Measurements from ENCODE around the gene FGD3. TPM values are rescaled to one million over a fixed set of nuclear protein-coding genes. Genes with fewer than 3 reads are reported as not detected.

FGD3 gene
- total RNA-seq, 1 experiment from 2014 or later, result 0.09 TPM

DNA sequence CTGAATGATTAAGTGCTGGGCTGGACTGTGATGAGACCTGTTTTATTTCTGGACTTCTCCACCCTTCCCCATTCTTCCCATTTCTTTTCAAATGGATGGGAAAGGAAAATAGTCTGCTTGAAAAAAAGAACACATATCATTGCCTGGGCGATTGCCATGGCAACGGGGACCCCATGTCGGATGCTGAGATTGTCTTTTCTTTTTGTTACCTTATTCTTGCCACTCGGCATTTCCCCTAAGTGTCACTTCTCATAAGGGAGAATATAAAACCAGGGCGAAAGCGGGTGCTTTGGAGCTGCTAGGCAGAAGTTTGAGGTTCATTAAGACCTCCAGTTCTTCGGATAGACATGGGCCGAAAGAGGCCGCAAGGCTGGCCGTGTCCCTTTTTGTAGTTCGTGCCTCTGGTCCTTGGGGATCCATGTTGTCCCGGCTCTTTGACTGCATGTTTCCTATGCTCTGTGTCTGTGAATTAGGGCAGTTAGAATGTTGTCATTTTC, 763 bp downstream of the FGD3 start:
- H3K9me3 ChIP-seq (ENCODE audit: low read depth, low read length, poor library complexity, severe bottlenecking), result no peaks in the 10 kb centered on the region
- intact Hi-C loops (cut with micrococcal nuclease; ENCODE audit: unreplicated experiment), result no loop called here
- POLR2A ChIA-PET (ENCODE audit: low non-redundant PET), result no interaction called here
- H3K4me3 ChIP-seq (ENCODE audit: low read depth, low read length, poor library complexity, severe bottlenecking), result peak overlapping the region; percentile 46
- no peaks in the 10 kb centered on the region for H3K27me3 ChIP-seq (replicated peaks; ENCODE audit: insufficient read depth, low read depth, low read length, poor library complexity)
- no peak for DNase-seq (ENCODE audit: low spot score)
- TF ChIP-seq EZH2 (IDR thresholded peaks at IDR 0.05; ENCODE audit: borderline replicate concordance, low read depth, low read length, poor library complexity, severe bottlenecking), result no peak
- TF ChIP-seq, protein P1, sequence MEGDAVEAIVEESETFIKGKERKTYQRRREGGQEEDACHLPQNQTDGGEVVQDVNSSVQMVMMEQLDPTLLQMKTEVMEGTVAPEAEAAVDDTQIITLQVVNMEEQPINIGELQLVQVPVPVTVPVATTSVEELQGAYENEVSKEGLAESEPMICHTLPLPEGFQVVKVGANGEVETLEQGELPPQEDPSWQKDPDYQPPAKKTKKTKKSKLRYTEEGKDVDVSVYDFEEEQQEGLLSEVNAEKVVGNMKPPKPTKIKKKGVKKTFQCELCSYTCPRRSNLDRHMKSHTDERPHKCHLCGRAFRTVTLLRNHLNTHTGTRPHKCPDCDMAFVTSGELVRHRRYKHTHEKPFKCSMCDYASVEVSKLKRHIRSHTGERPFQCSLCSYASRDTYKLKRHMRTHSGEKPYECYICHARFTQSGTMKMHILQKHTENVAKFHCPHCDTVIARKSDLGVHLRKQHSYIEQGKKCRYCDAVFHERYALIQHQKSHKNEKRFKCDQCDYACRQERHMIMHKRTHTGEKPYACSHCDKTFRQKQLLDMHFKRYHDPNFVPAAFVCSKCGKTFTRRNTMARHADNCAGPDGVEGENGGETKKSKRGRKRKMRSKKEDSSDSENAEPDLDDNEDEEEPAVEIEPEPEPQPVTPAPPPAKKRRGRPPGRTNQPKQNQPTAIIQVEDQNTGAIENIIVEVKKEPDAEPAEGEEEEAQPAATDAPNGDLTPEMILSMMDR (conservative IDR thresholded peaks at IDR 0.05; ENCODE audit: low read depth, low read length), result no peak
- CTCF ChIA-PET, result interaction anchor here (0.5 kb wide), 1 partner anchor 9 kb away, joined by 8 read pairs; no protein-coding TSS in a partner anchor
- H3K36me3 ChIP-seq (ENCODE audit: insufficient read depth, low read length, poor library complexity, severe bottlenecking), result no peaks in the 10 kb centered on the region
- H3K4me1 ChIP-seq (ENCODE audit: insufficient read depth, low read length, poor library complexity, severe bottlenecking), result no peaks in the 10 kb centered on the region
- no TSS peak for BruUV-seq (replicated peaks)
- no peak overlapping the region for H3K27ac ChIP-seq (ENCODE audit: low read depth, low read length, poor library complexity, severe bottlenecking)

GRCh38 chr9:92948632-92949031, 1.3 kb downstream of the FGD3 start:
- no peaks in the 10 kb centered on the region for H3K36me3 ChIP-seq (ENCODE audit: insufficient read depth, low read length, poor library complexity, severe bottlenecking)
- H3K4me3 ChIP-seq (ENCODE audit: low read depth, low read length, poor library complexity, severe bottlenecking), result no peak overlapping the region
- no peaks in the 10 kb centered on the region for H3K27me3 ChIP-seq (replicated peaks; ENCODE audit: insufficient read depth, low read depth, low read length, poor library complexity)
- no peaks in the 10 kb centered on the region for H3K9me3 ChIP-seq (ENCODE audit: low read depth, low read length, poor library complexity, severe bottlenecking)
- BruUV-seq (replicated peaks), result no TSS peak
- ChIA-PET CTCF (interaction anchor here (0.5 kb wide), 1 partner anchor 8 kb away, joined by 8 read pairs; no protein-coding TSS in a partner anchor), POLR2A (ENCODE audit: low non-redundant PET) (no interaction called here)
- DNase-seq (ENCODE audit: low spot score), result no peak
- intact Hi-C loops (cut with micrococcal nuclease; ENCODE audit: unreplicated experiment), result no loop called here
- no peak overlapping the region for H3K27ac ChIP-seq (ENCODE audit: low read depth, low read length, poor library complexity, severe bottlenecking)
- TF ChIP-seq EZH2 (IDR thresholded peaks at IDR 0.05; ENCODE audit: borderline replicate concordance, low read depth, low read length, poor library complexity, severe bottlenecking), result no peak
- TF ChIP-seq, protein P1 (conservative IDR thresholded peaks at IDR 0.05; ENCODE audit: low read depth, low read length), result no peak
- H3K4me1 ChIP-seq (ENCODE audit: insufficient read depth, low read length, poor library complexity, severe bottlenecking), result no peaks in the 10 kb centered on the region

GRCh38 chr9:92949266-92949982, 2.1 kb downstream of the FGD3 start:
- TF ChIP-seq EZH2 (IDR thresholded peaks at IDR 0.05; ENCODE audit: borderline replicate concordance, low read depth, low read length, poor library complexity, severe bottlenecking), result no peak
- TF ChIP-seq, protein P1 (conservative IDR thresholded peaks at IDR 0.05; ENCODE audit: low read depth, low read length), result no peak
- intact Hi-C loops (cut with micrococcal nuclease; ENCODE audit: unreplicated experiment), result no loop called here
- no peak for DNase-seq (ENCODE audit: low spot score)
- Histone ChIP-seq H3K27ac (ENCODE audit: low read depth, low read length, poor library complexity, severe bottlenecking) (no peak overlapping the region), H3K9me3 (ENCODE audit: low read depth, low read length, poor library complexity, severe bottlenecking) (no peaks in the 10 kb centered on the region), H3K27me3 (replicated peaks; ENCODE audit: insufficient read depth, low read depth, low read length, poor library complexity) (no peaks in the 10 kb centered on the region), H3K4me1 (ENCODE audit: insufficient read depth, low read length, poor library complexity, severe bottlenecking) (peaks cover 4% of the 10 kb centered on the region), H3K4me3 (ENCODE audit: low read depth, low read length, poor library complexity, severe bottlenecking) (no peak overlapping the region), H3K36me3 (ENCODE audit: insufficient read depth, low read length, poor library complexity, severe bottlenecking) (no peaks in the 10 kb centered on the region)
- ChIA-PET POLR2A (ENCODE audit: low non-redundant PET) (no interaction called here), CTCF (no interaction called here)
- no TSS peak for BruUV-seq (replicated peaks)

Data from A673 (cell line).